HG03097 (cell line): ENCODE data around the gene TMEM39B.

Experiments
- ATAC-seq: cut with Tn5 transposase; IDR thresholded peaks from one replicate; pipeline ENCODE4 v1.9.1; 2021; ENCODE audit not compliant: unreplicated experiment, low FRiP score

Gene TMEM39B

DNA sequence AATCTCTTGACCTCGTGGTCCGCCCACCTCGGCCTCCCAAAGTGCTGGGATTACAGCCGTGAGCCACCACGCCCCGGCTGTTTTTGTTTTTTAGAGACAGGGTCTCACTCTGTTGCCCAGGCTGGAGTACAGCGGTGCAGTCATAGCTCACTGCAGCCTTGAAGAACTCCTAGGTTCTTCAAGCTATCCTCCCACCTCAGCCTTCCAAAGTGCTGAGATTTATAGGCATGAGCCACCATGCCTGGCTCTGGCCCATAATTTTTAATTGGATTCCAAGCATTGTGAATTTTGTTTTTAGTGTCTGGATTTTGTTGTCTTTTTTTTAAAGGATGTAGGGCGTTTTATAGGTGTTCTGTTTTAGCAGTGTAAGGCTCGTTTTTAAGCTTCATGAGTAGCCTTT, 78.1 kb downstream of the TMEM39B start:
- ATAC-seq, result no peak

DNA sequence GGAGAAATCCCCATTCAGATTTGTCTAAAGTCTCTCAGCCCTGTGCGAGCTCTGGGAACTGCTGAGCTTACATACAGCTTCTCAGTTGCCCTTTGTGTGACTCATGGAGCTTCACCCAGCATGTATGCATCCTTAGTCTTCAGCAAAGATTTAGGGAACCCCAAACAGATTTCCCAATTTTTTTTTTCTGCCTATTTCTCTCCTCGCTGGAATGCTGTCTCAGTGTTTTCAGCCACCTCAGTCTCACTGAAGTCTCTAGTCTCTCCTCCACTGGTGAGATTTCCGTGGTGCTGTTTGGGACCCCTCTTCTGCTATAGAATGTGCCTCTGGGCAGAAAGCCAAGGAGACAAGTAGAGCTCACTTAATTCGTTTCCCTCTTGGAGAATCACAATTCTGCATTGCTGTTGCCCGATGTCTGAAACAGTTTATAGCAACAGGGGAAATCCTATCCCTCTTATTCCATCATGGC, 78.6 kb downstream of the TMEM39B start:
- no peak for ATAC-seq
